Measurements from ENCODE around the gene STAT5A.
"Not testable (repeated sequence)": the region's sequence is repeated elsewhere in the genome, so short reads cannot be mapped to it uniquely, and the experiment has no call there.

Gene STAT5A

DNA sequence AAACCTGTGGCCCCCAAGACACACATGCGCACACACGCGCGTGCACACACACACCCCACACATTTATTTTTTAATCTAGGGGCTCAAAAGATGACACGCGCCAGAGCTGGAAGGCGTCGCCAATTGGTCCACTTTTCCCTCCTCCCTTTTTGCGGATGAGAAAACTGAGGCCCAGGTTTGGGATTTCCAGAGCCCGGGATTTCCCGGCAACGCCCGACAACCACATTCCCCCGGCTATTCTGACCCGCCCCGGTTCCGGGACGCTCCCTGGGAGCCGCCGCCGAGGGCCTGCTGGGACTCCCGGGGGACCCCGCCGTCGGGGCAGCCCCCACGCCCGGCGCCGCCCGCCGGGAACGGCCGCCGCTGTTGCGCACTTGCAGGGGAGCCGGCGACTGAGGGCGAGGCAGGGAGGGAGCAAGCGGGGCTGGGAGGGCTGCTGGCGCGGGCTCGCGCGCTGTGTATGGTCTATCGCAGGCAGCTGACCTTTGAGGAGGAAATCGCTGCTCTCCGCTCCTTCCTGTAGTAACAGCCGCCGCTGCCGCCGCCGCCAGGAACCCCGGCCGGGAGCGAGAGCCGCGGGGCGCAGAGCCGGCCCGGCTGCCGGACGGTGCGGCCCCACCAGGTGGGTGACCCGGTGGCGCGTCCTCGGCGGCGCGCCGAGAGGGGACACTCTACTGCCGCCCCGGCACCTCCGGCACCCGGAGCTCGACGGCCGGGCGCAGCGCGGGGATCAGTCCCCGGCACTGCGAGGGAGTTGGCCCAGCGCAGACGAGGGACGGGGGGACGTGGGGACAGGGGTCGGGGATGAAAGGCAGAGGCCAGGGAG lies at the start of gene STAT5A:
TSS of gene STAT5A (plus strand) at position 522 of the 826 bp plus-strand sequence. CDS start 914 bp downstream, outside the sequence.
- peak within 1 kb of the TSS; percentile 75 for H3K27ac ChIP-seq (ENCODE audit: low read depth, low read length)
- peak within 1 kb of the TSS; percentile 57 to 79 for H3K9ac ChIP-seq (ENCODE audit: low read depth in 1 of 2, low read length in 2 of 2)
- H3K36me3 ChIP-seq (ENCODE audit: control insufficient read depth in 1 of 2, insufficient read depth in 2 of 2, low read length in 2 of 2) = peaks cover 5 to 9% of the 10 kb centered on the region in 2 donors
- peak within 1 kb of the TSS; percentile 72 to 73 for H3K4me3 ChIP-seq (ENCODE audit: low read depth in 1 of 2, low read length in 2 of 2)
- H3K4me1 ChIP-seq (ENCODE audit: control insufficient read depth in 1 of 2, insufficient read depth in 2 of 2, low read length in 2 of 2) = peaks cover 31 to 32% of the 10 kb centered on the region in 2 donors
- no peaks in the 10 kb centered on the region for H3K9me3 ChIP-seq (ENCODE audit: control insufficient read depth in 1 of 2, low read length in 2 of 2)
- no peaks in the 10 kb centered on the region for H3K27me3 ChIP-seq (ENCODE audit: control insufficient read depth in 1 of 2, insufficient read depth in 2 of 2, low read length in 2 of 2)

DNA sequence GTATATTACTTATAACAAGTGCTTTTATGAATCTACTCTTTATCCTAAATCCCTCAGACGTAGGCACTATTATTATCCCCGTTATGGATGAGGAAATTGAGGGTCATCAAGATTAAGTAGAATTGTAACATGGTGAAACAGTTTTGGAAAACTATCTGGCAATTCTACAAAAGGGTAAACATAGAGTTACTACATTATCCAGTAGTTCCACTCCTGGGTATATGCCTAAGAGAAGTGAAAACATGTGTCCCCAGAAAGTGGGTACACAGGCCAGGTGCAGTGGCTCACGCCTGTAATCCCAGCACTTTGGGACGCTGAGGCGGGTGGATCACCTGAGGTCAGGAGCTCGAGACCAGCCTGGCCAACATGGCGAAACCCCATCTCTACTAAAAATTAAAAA lies 48.7 kb upstream of the STAT5A start:
- not testable (repeated sequence) for H3K9me3 ChIP-seq (ENCODE audit: control insufficient read depth in 1 of 2, low read length in 2 of 2); H3K27ac ChIP-seq (ENCODE audit: low read depth, low read length); H3K27me3 ChIP-seq (ENCODE audit: control insufficient read depth in 1 of 2, insufficient read depth in 2 of 2, low read length in 2 of 2); H3K36me3 ChIP-seq (ENCODE audit: control insufficient read depth in 1 of 2, insufficient read depth in 2 of 2, low read length in 2 of 2); H3K4me3 ChIP-seq (ENCODE audit: low read depth in 1 of 2, low read length in 2 of 2); H3K4me1 ChIP-seq (ENCODE audit: control insufficient read depth in 1 of 2, insufficient read depth in 2 of 2, low read length in 2 of 2); H3K9ac ChIP-seq (ENCODE audit: low read depth in 1 of 2, low read length in 2 of 2)

DNA sequence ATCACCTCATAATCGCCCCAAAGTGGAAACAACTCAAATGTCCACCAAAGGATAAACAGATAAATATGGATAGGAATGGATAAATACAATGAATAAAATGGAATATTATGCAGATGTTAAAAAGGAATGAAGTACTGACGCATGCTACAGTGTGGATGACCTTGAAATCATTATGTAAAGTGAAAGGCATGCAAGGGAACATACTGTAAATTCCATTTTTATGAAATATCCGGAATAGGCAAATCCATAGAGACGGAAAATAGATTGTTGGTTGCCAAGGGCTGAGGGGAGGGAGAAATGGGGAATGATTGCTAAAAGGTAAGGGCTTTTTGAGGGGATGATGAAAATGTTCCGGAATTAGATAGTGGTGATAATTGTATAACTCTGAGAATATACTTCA lies 48.1 kb upstream of the STAT5A start:
- no peaks in the 10 kb centered on the region for H3K9me3 ChIP-seq (ENCODE audit: control insufficient read depth in 1 of 2, low read length in 2 of 2)
- H3K4me3 ChIP-seq (ENCODE audit: low read depth in 1 of 2, low read length in 2 of 2) = no peak overlapping the region
- no peak overlapping the region for H3K27ac ChIP-seq (ENCODE audit: low read depth, low read length)
- H3K4me1 ChIP-seq (ENCODE audit: control insufficient read depth in 1 of 2, insufficient read depth in 2 of 2, low read length in 2 of 2) = no peaks in the 10 kb centered on the region
- no peaks in the 10 kb centered on the region for H3K36me3 ChIP-seq (ENCODE audit: control insufficient read depth in 1 of 2, insufficient read depth in 2 of 2, low read length in 2 of 2)
- H3K27me3 ChIP-seq (ENCODE audit: control insufficient read depth in 1 of 2, insufficient read depth in 2 of 2, low read length in 2 of 2) = no peaks in the 10 kb centered on the region
- H3K9ac ChIP-seq (ENCODE audit: low read depth in 1 of 2, low read length in 2 of 2) = no peak overlapping the region

DNA sequence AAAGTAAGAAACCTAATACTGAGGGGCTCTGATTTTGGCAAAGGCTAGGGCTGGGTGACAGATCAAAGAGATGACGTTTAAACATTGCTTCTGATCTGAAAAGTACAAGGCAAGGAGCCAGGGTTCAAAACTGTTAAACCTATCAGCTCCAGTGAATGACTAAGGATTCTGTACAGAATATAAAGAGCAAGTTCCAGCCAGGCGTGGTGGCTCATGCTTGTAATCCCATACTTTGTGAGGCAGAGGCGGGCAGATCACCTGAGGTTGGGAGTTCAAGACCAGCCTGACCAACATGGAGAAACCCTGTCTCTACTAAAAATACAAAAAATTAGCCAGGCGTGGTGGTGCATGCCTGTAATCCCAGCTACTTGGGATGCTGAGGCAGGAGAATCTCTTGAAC lies 47.4 kb upstream of the STAT5A start:
- not testable (repeated sequence) for H3K9ac ChIP-seq (ENCODE audit: low read depth in 1 of 2, low read length in 2 of 2); H3K27ac ChIP-seq (ENCODE audit: low read depth, low read length); H3K36me3 ChIP-seq (ENCODE audit: control insufficient read depth in 1 of 2, insufficient read depth in 2 of 2, low read length in 2 of 2); H3K27me3 ChIP-seq (ENCODE audit: control insufficient read depth in 1 of 2, insufficient read depth in 2 of 2, low read length in 2 of 2); H3K4me3 ChIP-seq (ENCODE audit: low read depth in 1 of 2, low read length in 2 of 2); H3K4me1 ChIP-seq (ENCODE audit: control insufficient read depth in 1 of 2, insufficient read depth in 2 of 2, low read length in 2 of 2); H3K9me3 ChIP-seq (ENCODE audit: control insufficient read depth in 1 of 2, low read length in 2 of 2)

GRCh38 chr17:42241871-42242270 lies 46.4 kb upstream of the STAT5A start:
- Histone ChIP-seq H3K9me3 (ENCODE audit: control insufficient read depth in 1 of 2, low read length in 2 of 2) (no peaks in the 10 kb centered on the region), H3K36me3 (ENCODE audit: control insufficient read depth in 1 of 2, insufficient read depth in 2 of 2, low read length in 2 of 2) (no peaks in the 10 kb centered on the region), H3K27me3 (ENCODE audit: control insufficient read depth in 1 of 2, insufficient read depth in 2 of 2, low read length in 2 of 2) (no peaks in the 10 kb centered on the region), H3K4me1 (ENCODE audit: control insufficient read depth in 1 of 2, insufficient read depth in 2 of 2, low read length in 2 of 2) (no peaks in the 10 kb centered on the region), H3K27ac (ENCODE audit: low read depth, low read length) (no peak overlapping the region), H3K9ac (ENCODE audit: low read depth in 1 of 2, low read length in 2 of 2) (no peak overlapping the region), H3K4me3 (ENCODE audit: low read depth in 1 of 2, low read length in 2 of 2) (no peak overlapping the region)

- no peak overlapping the region for H3K27ac ChIP-seq (ENCODE audit: low read depth, low read length)
- no peak overlapping the region for H3K9ac ChIP-seq (ENCODE audit: low read depth in 1 of 2, low read length in 2 of 2)
- H3K9me3 ChIP-seq (ENCODE audit: control insufficient read depth in 1 of 2, low read length in 2 of 2) = no peaks in the 10 kb centered on the region
- no peak overlapping the region for H3K4me3 ChIP-seq (ENCODE audit: low read depth in 1 of 2, low read length in 2 of 2)
- H3K4me1 ChIP-seq (ENCODE audit: control insufficient read depth in 1 of 2, insufficient read depth in 2 of 2, low read length in 2 of 2) = peaks cover 0 to 10% of the 10 kb centered on the region in 2 donors
- H3K27me3 ChIP-seq (ENCODE audit: control insufficient read depth in 1 of 2, insufficient read depth in 2 of 2, low read length in 2 of 2) = no peaks in the 10 kb centered on the region
- no peaks in the 10 kb centered on the region for H3K36me3 ChIP-seq (ENCODE audit: control insufficient read depth in 1 of 2, insufficient read depth in 2 of 2, low read length in 2 of 2)
Observed at GRCh38 chr17:42243493-42243982, 44.8 kb upstream of the STAT5A start.

DNA sequence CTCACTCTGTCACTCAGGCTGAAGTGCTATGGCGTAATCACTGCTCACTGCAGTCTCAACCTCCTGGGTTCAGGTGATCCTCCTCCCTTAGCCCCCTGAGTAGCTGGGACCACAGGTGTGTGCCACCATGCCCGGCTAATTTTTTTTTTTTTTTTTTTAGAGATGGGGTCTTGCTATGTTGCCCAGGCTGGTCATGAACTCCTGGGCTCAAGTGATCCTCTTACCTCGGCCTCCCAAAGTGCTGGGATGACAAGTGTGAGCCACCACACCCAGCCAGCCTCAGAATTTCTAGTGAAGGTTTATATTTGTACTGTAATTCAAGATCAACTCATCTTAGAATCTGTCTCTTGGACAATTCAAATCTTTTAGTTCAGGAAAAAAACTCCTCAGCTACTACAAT lies 44.2 kb upstream of the STAT5A start:
- peaks cover 0 to 11% of the 10 kb centered on the region in 2 donors for H3K4me1 ChIP-seq (ENCODE audit: control insufficient read depth in 1 of 2, insufficient read depth in 2 of 2, low read length in 2 of 2)
- not testable (repeated sequence) for H3K9me3 ChIP-seq (ENCODE audit: control insufficient read depth in 1 of 2, low read length in 2 of 2); H3K9ac ChIP-seq (ENCODE audit: low read depth in 1 of 2, low read length in 2 of 2); H3K36me3 ChIP-seq (ENCODE audit: control insufficient read depth in 1 of 2, insufficient read depth in 2 of 2, low read length in 2 of 2); H3K27ac ChIP-seq (ENCODE audit: low read depth, low read length); H3K27me3 ChIP-seq (ENCODE audit: control insufficient read depth in 1 of 2, insufficient read depth in 2 of 2, low read length in 2 of 2); H3K4me3 ChIP-seq (ENCODE audit: low read depth in 1 of 2, low read length in 2 of 2)

GRCh38 chr17:42245183-42245582 lies 43.1 kb upstream of the STAT5A start:
- not testable (repeated sequence) for H3K4me3 ChIP-seq (ENCODE audit: low read depth in 1 of 2, low read length in 2 of 2); H3K9ac ChIP-seq (ENCODE audit: low read depth in 1 of 2, low read length in 2 of 2); H3K27ac ChIP-seq (ENCODE audit: low read depth, low read length); H3K36me3 ChIP-seq (ENCODE audit: control insufficient read depth in 1 of 2, insufficient read depth in 2 of 2, low read length in 2 of 2); H3K9me3 ChIP-seq (ENCODE audit: control insufficient read depth in 1 of 2, low read length in 2 of 2); H3K27me3 ChIP-seq (ENCODE audit: control insufficient read depth in 1 of 2, insufficient read depth in 2 of 2, low read length in 2 of 2)
- peaks cover 4 to 17% of the 10 kb centered on the region in 2 donors for H3K4me1 ChIP-seq (ENCODE audit: control insufficient read depth in 1 of 2, insufficient read depth in 2 of 2, low read length in 2 of 2)

DNA sequence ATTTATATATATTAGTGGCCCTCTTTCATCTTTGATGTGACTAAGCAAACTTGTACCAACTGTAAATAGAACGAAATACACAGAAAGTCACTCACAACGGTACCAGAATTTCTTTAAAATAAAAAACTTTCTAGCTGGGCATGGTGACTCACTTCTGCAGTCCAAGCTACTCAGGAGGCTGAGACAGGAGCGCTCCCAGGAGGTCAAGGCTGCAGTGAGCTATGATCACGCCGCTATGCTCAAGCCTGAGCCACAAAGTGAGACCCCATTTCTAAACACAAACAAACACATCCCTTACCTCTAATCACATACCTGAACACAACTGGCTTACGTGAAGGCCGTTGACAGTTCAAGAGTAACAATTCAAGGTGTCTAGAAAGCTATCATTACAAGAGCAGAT lies 41.8 kb upstream of the STAT5A start:
- Histone ChIP-seq H3K27me3 (ENCODE audit: control insufficient read depth in 1 of 2, insufficient read depth in 2 of 2, low read length in 2 of 2) (no peaks in the 10 kb centered on the region), H3K27ac (ENCODE audit: low read depth, low read length) (no peak overlapping the region), H3K9ac (ENCODE audit: low read depth in 1 of 2, low read length in 2 of 2) (no peak overlapping the region), H3K9me3 (ENCODE audit: control insufficient read depth in 1 of 2, low read length in 2 of 2) (no peaks in the 10 kb centered on the region), H3K36me3 (ENCODE audit: control insufficient read depth in 1 of 2, insufficient read depth in 2 of 2, low read length in 2 of 2) (no peaks in the 10 kb centered on the region), H3K4me1 (ENCODE audit: control insufficient read depth in 1 of 2, insufficient read depth in 2 of 2, low read length in 2 of 2) (peaks cover 9 to 17% of the 10 kb centered on the region in 2 donors), H3K4me3 (ENCODE audit: low read depth in 1 of 2, low read length in 2 of 2) (no peak overlapping the region)

DNA sequence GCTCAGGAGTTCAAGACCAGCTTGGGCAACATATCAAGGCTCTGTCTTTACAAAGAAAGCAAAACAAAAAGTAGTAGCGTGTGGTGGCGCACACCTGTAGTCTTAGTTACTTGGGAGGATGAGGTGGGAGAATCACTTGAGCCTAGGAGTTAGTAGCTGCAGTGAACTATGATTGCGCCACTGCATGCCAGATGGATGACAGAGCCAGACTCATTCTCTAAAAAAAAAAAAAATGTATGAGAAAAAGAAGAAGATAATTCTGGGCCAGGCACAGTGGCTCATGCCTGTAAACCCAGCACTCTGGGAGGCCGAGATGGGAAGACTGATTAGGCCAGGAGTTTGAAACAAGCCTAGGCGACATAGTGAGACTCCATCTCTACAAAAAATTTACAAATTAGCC lies 40.6 kb upstream of the STAT5A start:
- H3K27me3 ChIP-seq (ENCODE audit: control insufficient read depth in 1 of 2, insufficient read depth in 2 of 2, low read length in 2 of 2) = no peaks in the 10 kb centered on the region
- H3K27ac ChIP-seq (ENCODE audit: low read depth, low read length) = peak overlapping the region; percentile 52
- no peaks in the 10 kb centered on the region for H3K36me3 ChIP-seq (ENCODE audit: control insufficient read depth in 1 of 2, insufficient read depth in 2 of 2, low read length in 2 of 2)
- H3K4me1 ChIP-seq (ENCODE audit: control insufficient read depth in 1 of 2, insufficient read depth in 2 of 2, low read length in 2 of 2) = peaks cover 9 to 17% of the 10 kb centered on the region in 2 donors
- H3K9ac ChIP-seq (ENCODE audit: low read depth in 1 of 2, low read length in 2 of 2) = no peak overlapping the region
- no peak overlapping the region for H3K4me3 ChIP-seq (ENCODE audit: low read depth in 1 of 2, low read length in 2 of 2)
- H3K9me3 ChIP-seq (ENCODE audit: control insufficient read depth in 1 of 2, low read length in 2 of 2) = no peaks in the 10 kb centered on the region
